ENCODE results near the gene TMCC1. TPM values are rescaled to one million over a fixed set of nuclear protein-coding genes. Genes with fewer than 3 reads are reported as not detected.
A peak's percentile ranks its signal among the peaks of the same experiment; 100 is the strongest.

The TMCC1 gene
- total and polyA plus RNA-seq, 7 donors = 12.4 to 55.0 (median 38.1) TPM

DNA sequence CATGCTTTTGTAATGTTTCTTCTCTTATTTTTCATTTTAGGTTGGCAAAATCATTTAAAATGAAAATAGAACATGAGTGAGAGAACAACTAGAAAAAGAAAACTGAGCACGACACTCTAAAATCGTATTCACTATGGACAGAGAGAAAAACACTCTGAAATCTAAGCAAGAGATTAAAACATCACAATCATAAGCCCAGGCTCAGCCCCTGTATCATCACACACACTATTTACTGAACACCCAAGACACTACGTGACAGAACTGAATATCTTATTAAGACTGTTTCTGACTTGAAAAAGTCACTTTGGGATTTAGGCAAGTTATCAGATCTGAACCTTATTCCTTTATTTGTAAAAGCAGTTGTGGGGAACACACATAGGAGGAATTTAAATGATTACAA, 204.5 kb downstream of the TMCC1 start:
- Histone ChIP-seq H3K27ac (peak overlapping the region; percentile 81), H3K9me3 (no peaks in the 10 kb centered on the region), H3K36me3 (ENCODE audit: insufficient read depth in 1 of 2, low read depth in 1 of 2) (no peaks in the 10 kb centered on the region), H3K27me3 (ENCODE audit: insufficient read depth in 3 of 3, low read length in 2 of 3) (no peaks in the 10 kb centered on the region), H3K4me3 (peak overlapping the region; percentile 62), H3K4me1 (peaks cover 45% of the 10 kb centered on the region)
- TF ChIP-seq, protein P1, sequence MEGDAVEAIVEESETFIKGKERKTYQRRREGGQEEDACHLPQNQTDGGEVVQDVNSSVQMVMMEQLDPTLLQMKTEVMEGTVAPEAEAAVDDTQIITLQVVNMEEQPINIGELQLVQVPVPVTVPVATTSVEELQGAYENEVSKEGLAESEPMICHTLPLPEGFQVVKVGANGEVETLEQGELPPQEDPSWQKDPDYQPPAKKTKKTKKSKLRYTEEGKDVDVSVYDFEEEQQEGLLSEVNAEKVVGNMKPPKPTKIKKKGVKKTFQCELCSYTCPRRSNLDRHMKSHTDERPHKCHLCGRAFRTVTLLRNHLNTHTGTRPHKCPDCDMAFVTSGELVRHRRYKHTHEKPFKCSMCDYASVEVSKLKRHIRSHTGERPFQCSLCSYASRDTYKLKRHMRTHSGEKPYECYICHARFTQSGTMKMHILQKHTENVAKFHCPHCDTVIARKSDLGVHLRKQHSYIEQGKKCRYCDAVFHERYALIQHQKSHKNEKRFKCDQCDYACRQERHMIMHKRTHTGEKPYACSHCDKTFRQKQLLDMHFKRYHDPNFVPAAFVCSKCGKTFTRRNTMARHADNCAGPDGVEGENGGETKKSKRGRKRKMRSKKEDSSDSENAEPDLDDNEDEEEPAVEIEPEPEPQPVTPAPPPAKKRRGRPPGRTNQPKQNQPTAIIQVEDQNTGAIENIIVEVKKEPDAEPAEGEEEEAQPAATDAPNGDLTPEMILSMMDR (IDR thresholded peaks at IDR 0.05) = no peak
- no peak for DNase-seq
- ATAC-seq = no peak
- intact Hi-C loops (cut with DNase I) = loop anchor here in 1 of 2 donors (2.0 to 5.0 kb wide), 2 partner anchors 26 to 33 kb away; no protein-coding TSS in a partner anchor
- WGBS, 3 donors = 31 to 58% (median 34%) methylated on average over 3 of the region's 3 CpGs

DNA sequence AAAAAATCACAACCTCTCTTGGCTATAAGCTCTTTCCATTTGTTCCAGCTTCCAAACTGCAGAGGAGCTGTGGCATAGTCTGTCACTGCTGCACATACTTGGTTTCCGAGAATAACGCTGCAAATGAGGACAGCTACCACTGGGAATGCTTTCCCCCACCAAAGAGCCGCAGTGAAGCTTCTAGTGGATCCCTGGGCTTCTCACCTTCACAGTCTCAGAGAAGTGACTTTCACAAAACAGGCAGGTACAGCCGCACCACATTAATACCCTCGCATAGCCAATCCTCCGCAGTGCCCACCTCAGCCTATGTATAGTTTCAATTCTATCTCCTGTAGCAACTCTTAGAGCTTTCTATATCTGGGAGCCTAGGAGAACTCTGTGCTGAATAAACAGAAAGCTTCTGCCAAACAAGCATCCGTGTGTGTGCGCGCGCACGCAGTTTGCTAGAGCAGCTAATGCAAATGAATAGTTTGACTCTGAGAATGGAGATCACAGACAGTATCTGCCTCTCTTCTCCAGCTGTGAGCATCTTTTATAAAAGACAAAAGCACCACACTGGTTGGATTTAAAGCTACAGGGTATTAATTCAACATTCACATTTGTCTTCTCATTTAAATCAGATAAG, 205.1 kb downstream of the TMCC1 start:
- Histone ChIP-seq H3K4me1 (peaks cover 51% of the 10 kb centered on the region), H3K36me3 (ENCODE audit: insufficient read depth in 1 of 2, low read depth in 1 of 2) (no peaks in the 10 kb centered on the region), H3K27me3 (ENCODE audit: insufficient read depth in 3 of 3, low read length in 2 of 3) (no peaks in the 10 kb centered on the region), H3K27ac (peak overlapping the region; percentile 81), H3K4me3 (peak overlapping the region; percentile 62), H3K9me3 (no peaks in the 10 kb centered on the region)
- intact Hi-C loops (cut with DNase I) = loop anchor here in 1 of 2 donors (2.0 to 5.0 kb wide), 2 partner anchors 26 to 34 kb away; no protein-coding TSS in a partner anchor
- DNase-seq = peak; percentile 69 to 81
- peak; percentile 62 to 78 (median 66) for ATAC-seq
- 16 to 32% (median 24%) methylated on average over 11 of the region's 11 CpGs for WGBS, 3 donors
- TF ChIP-seq, protein P1 (IDR thresholded peaks at IDR 0.05) = no peak

DNA sequence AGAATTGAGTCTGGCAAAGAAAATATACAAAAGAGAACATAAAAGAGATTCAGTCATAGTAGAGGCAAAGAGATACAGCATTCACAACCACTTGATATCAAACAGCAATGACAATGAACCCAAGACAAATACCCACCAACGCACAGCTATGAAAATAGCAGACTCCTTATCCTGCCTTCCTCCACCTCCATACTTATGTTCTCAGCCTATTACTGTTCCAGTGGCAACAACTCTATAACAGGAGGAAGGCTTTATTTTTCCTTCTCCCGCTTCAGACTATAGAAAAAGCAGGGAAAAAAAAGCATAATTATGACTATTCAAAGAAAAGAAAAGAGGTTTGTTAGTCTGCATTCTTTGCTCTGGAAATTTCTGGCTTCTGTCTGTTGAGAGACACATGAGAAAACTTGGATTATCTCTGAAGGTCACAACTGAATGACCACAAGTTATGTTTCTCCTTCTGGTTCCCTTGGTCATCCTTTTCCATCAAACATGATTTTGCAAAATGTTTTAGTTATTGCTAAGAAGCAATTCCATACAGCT, 205.9 kb downstream of the TMCC1 start:
- H3K4me1 ChIP-seq = peaks cover 59% of the 10 kb centered on the region
- no peak for DNase-seq
- TF ChIP-seq, protein P1 (IDR thresholded peaks at IDR 0.05) = no peak
- WGBS, 3 donors = 36 to 56% (median 38%) methylated on average over 2 of the region's 2 CpGs
- intact Hi-C loops (cut with DNase I) = loop anchor here in 1 of 2 donors (2.0 to 5.0 kb wide), 2 partner anchors 25 to 35 kb away; no protein-coding TSS in a partner anchor
- H3K27ac ChIP-seq = peak overlapping the region; percentile 81
- H3K27me3 ChIP-seq (ENCODE audit: insufficient read depth in 3 of 3, low read length in 2 of 3) = no peaks in the 10 kb centered on the region
- H3K9me3 ChIP-seq = no peaks in the 10 kb centered on the region
- no peaks in the 10 kb centered on the region for H3K36me3 ChIP-seq (ENCODE audit: insufficient read depth in 1 of 2, low read depth in 1 of 2)
- peak in 3 of 4 donors; percentile 37 to 51 (median 45) for ATAC-seq
- H3K4me3 ChIP-seq = peak overlapping the region; percentile 62

DNA sequence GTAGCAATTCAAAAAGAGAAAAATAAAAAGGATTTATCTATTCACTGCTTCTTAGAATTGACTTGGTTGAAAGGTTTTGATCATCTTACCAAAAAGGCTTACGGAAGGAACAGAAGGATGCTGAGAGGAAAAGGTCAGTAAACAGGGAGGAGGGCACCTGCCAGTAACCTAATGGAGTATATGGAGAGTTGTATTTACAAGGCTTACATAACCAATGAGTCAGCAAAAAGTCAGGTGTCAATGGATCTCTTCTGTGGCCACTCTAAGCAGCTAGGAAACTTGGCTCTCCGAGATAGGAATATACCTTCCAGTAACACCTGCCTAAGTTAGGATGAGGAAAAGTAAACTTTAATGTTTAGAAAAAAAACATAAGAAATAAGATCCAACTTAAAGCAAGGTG, 206.6 kb downstream of the TMCC1 start:
- no peaks in the 10 kb centered on the region for H3K27me3 ChIP-seq (ENCODE audit: insufficient read depth in 3 of 3, low read length in 2 of 3)
- intact Hi-C loops (cut with DNase I) = loop anchor here in 1 of 2 donors (5.0 kb wide), 1 partner anchor 35 kb away; no protein-coding TSS in a partner anchor
- peak overlapping the region; percentile 62 for H3K4me3 ChIP-seq
- WGBS, 3 donors = 26 to 40% (median 31%) methylated on average over 2 of the region's 2 CpGs
- H3K27ac ChIP-seq = peak overlapping the region; percentile 81
- H3K9me3 ChIP-seq = no peaks in the 10 kb centered on the region
- no peaks in the 10 kb centered on the region for H3K36me3 ChIP-seq (ENCODE audit: insufficient read depth in 1 of 2, low read depth in 1 of 2)
- DNase-seq = no peak
- peak; percentile 60 to 87 (median 74) for ATAC-seq
- H3K4me1 ChIP-seq = peaks cover 64% of the 10 kb centered on the region
- TF ChIP-seq, protein P1 (IDR thresholded peaks at IDR 0.05) = no peak

Measured in psoas muscle (tissue), 8 donors.